ENCODE data around the gene LPAR1. TPM values are rescaled to one million over a fixed set of nuclear protein-coding genes. Genes with fewer than 3 reads are reported as not detected.

Gene LPAR1
- total and polyA plus RNA-seq, 2 of the 8 experiments (the other 6 are each of a cell fraction or from before 2014, with no cell fraction given): 3.4 to 5.1 TPM

- TF ChIP-seq CHD7 (IDR thresholded peaks at IDR 0.05; ENCODE audit: insufficient replicate concordance, low read length): no peak
- no peak for TF ChIP-seq TEAD4 (IDR thresholded peaks at IDR 0.05; ENCODE audit: low read depth, low read length)
- TF ChIP-seq BCL11A (IDR thresholded peaks at IDR 0.05; ENCODE audit: low read depth in 2 of 2, low read length in 2 of 2): no peak
- TF ChIP-seq NRF1 (IDR thresholded peaks at IDR 0.05; ENCODE audit: low read depth, low read length): no peak
- TF ChIP-seq CTBP2 (IDR thresholded peaks at IDR 0.05; ENCODE audit: borderline replicate concordance, insufficient read depth, insufficient read length, low read length): no peak
- no peak for TF ChIP-seq NANOG (IDR thresholded peaks at IDR 0.05; ENCODE audit: insufficient read depth, low read depth, low read length, poor library complexity, severe bottlenecking)
- TF ChIP-seq RAD21 (IDR thresholded peaks at IDR 0.05 in 1 of 2, conservative IDR thresholded peaks at IDR 0.05 in 1 of 2; ENCODE audit: low read depth in 2 of 2, low read length in 2 of 2): no peak
These were observed 28.2 kb upstream of the LPAR1 start (continued) for GRCh38 chr9:111066468-111066867.
